BLaER1 (cell line): ENCODE measurements around the gene SKI.
A peak's percentile ranks its signal among the peaks of the same experiment; 100 is the strongest.

Experiments
- H3K27ac ChIP-seq: shearing (Covaris generic); formaldehyde crosslinking; 2 replicates; pipeline ENCODE4 v1.8.1; 2022
- H3K27me3 ChIP-seq: shearing (Covaris generic); formaldehyde crosslinking; 2 replicates; pipeline ENCODE4 v1.8.1; 2022
- H3K36me3 ChIP-seq: shearing (Covaris generic); formaldehyde crosslinking; 2 replicates; pipeline ENCODE4 v1.8.1; 2022
- H3K4me1 ChIP-seq: shearing (Covaris generic); formaldehyde crosslinking; 2 replicates; pipeline ENCODE4 v1.8.1; 2022
- H3K4me2 ChIP-seq: shearing (Covaris generic); formaldehyde crosslinking; 2 replicates; pipeline ENCODE4 v1.8.1; 2022
- H3K4me3 ChIP-seq: shearing (Covaris generic); formaldehyde crosslinking; 2 replicates; pipeline ENCODE4 v1.8.1; 2022
- H3K9ac ChIP-seq: shearing (Covaris generic); formaldehyde crosslinking; 2 replicates; pipeline ENCODE4 v1.8.1; 2022
- H3K9me3 ChIP-seq: shearing (Covaris generic); formaldehyde crosslinking; 2 replicates; pipeline ENCODE4 v1.8.1; 2022
- H4K20me1 ChIP-seq: shearing (Covaris generic); formaldehyde crosslinking; 2 replicates; pipeline ENCODE4 v1.8.1; 2022
- Cebpa-rat ChIP-seq: shearing (Covaris generic); IDR thresholded peaks from 2 replicates; pipeline ENCODE4 v1.8.1; 2022

Gene SKI

GRCh38 chr1:2267051-2267830 is 39.1 kb downstream of the SKI start:
- peaks cover 95% of the 10 kb centered on the region for H4K20me1 ChIP-seq
- no peak overlapping the region for H3K27ac ChIP-seq
- H3K4me2 ChIP-seq = no peak overlapping the region
- peaks cover 30% of the 10 kb centered on the region for H3K4me1 ChIP-seq
- no peaks in the 10 kb centered on the region; the same call in 1 of the 2 replicates for H3K36me3 ChIP-seq
- no peak overlapping the region for H3K4me3 ChIP-seq
- no peak for TF ChIP-seq Cebpa-rat
- no peaks in the 10 kb centered on the region for H3K27me3 ChIP-seq
- H3K9me3 ChIP-seq = no peaks in the 10 kb centered on the region
- H3K9ac ChIP-seq = no peak overlapping the region

GRCh38 chr1:2267862-2268261 is 39.7 kb downstream of the SKI start:
- no peak overlapping the region for H3K9ac ChIP-seq
- no peak overlapping the region for H3K4me3 ChIP-seq
- no peaks in the 10 kb centered on the region; the same call in 1 of the 2 replicates for H3K36me3 ChIP-seq
- TF ChIP-seq Cebpa-rat = no peak
- peaks cover 34% of the 10 kb centered on the region for H3K4me1 ChIP-seq
- H3K27ac ChIP-seq = no peak overlapping the region
- H3K27me3 ChIP-seq = no peaks in the 10 kb centered on the region
- H3K9me3 ChIP-seq = no peaks in the 10 kb centered on the region
- no peak overlapping the region for H3K4me2 ChIP-seq
- peaks cover 97% of the 10 kb centered on the region for H4K20me1 ChIP-seq

GRCh38 chr1:2268285-2269056 is 40.4 kb downstream of the SKI start:
- Histone ChIP-seq H3K9ac (no peak overlapping the region), H3K36me3 (no peaks in the 10 kb centered on the region; the same call in 1 of the 2 replicates), H3K27ac (no peak overlapping the region), H3K4me1 (peaks cover 35% of the 10 kb centered on the region), H3K4me3 (no peak overlapping the region), H3K9me3 (no peaks in the 10 kb centered on the region), H4K20me1 (peaks cover 97% of the 10 kb centered on the region), H3K4me2 (no peak overlapping the region), H3K27me3 (no peaks in the 10 kb centered on the region)
- TF ChIP-seq Cebpa-rat = no peak

GRCh38 chr1:2269193-2269921 is 41.2 kb downstream of the SKI start:
- peaks cover 44% of the 10 kb centered on the region for H3K4me1 ChIP-seq
- no peak overlapping the region for H3K4me3 ChIP-seq
- peaks cover 97% of the 10 kb centered on the region for H4K20me1 ChIP-seq
- no peak overlapping the region for H3K27ac ChIP-seq
- no peaks in the 10 kb centered on the region; the same call in 1 of the 2 replicates for H3K36me3 ChIP-seq
- no peak for TF ChIP-seq Cebpa-rat
- no peak overlapping the region for H3K4me2 ChIP-seq
- H3K9me3 ChIP-seq = no peaks in the 10 kb centered on the region
- no peak overlapping the region for H3K9ac ChIP-seq
- no peaks in the 10 kb centered on the region for H3K27me3 ChIP-seq

- H3K4me1 ChIP-seq = peaks cover 49% of the 10 kb centered on the region
- H3K4me3 ChIP-seq = no peak overlapping the region
- H3K27me3 ChIP-seq = no peaks in the 10 kb centered on the region
- no peak for TF ChIP-seq Cebpa-rat
- H3K9me3 ChIP-seq = no peaks in the 10 kb centered on the region
- H3K36me3 ChIP-seq = no peaks in the 10 kb centered on the region; the same call in 1 of the 2 replicates
- peaks cover 97% of the 10 kb centered on the region for H4K20me1 ChIP-seq
- no peak overlapping the region for H3K4me2 ChIP-seq
- H3K27ac ChIP-seq = no peak overlapping the region
- H3K9ac ChIP-seq = no peak overlapping the region
Measured at GRCh38 chr1:2269922-2270259, 41.8 kb downstream of the SKI start.

GRCh38 chr1:2270260-2271100 is 42.4 kb downstream of the SKI start:
- H3K27ac ChIP-seq = peak overlapping the region; percentile 48
- H3K27me3 ChIP-seq = no peaks in the 10 kb centered on the region
- H3K4me1 ChIP-seq = peaks cover 55% of the 10 kb centered on the region
- no peak overlapping the region for H3K9ac ChIP-seq
- no peak overlapping the region for H3K4me3 ChIP-seq
- H3K9me3 ChIP-seq = no peaks in the 10 kb centered on the region
- no peak for TF ChIP-seq Cebpa-rat
- peaks cover 97% of the 10 kb centered on the region for H4K20me1 ChIP-seq
- no peaks in the 10 kb centered on the region; the same call in 1 of the 2 replicates for H3K36me3 ChIP-seq
- H3K4me2 ChIP-seq = peak overlapping the region; percentile 68

GRCh38 chr1:2271211-2271721 is 43.1 kb downstream of the SKI start:
- Histone ChIP-seq H3K27me3 (no peaks in the 10 kb centered on the region), H4K20me1 (peaks cover 97% of the 10 kb centered on the region), H3K4me2 (peak overlapping the region; percentile 68), H3K9ac (no peak overlapping the region), H3K27ac (peak overlapping the region; percentile 48), H3K9me3 (no peaks in the 10 kb centered on the region), H3K36me3 (no peaks in the 10 kb centered on the region; the same call in 1 of the 2 replicates), H3K4me3 (no peak overlapping the region), H3K4me1 (peaks cover 57% of the 10 kb centered on the region)
- no peak for TF ChIP-seq Cebpa-rat

- Histone ChIP-seq H3K9me3 (no peaks in the 10 kb centered on the region), H3K9ac (no peak overlapping the region), H3K36me3 (no peaks in the 10 kb centered on the region; the same call in 1 of the 2 replicates), H4K20me1 (peaks cover 97% of the 10 kb centered on the region), H3K27me3 (no peaks in the 10 kb centered on the region), H3K4me2 (peak overlapping the region; percentile 68), H3K4me3 (no peak overlapping the region), H3K27ac (peak overlapping the region; percentile 48), H3K4me1 (peaks cover 64% of the 10 kb centered on the region)
- no peak for TF ChIP-seq Cebpa-rat
Measured at GRCh38 chr1:2271841-2272655, 43.9 kb downstream of the SKI start.
